Gastrocnemius medialis (tissue), 4 donors: Measurements from ENCODE around the gene TSPAN9. TPM values are rescaled to one million over a fixed set of nuclear protein-coding genes. Genes with fewer than 3 reads are reported as not detected.

ENCODE experiments used
- ATAC-seq, 2 donors: fragments of 150-250 bp; one replicate each; pipeline ENCODE4 v1.9.1; 2016
- DNase-seq, 2 donors: peaks; one replicate each; pipeline ENCODE4 v3.0.0-alpha.2; 2019
- H3K27ac ChIP-seq, 4 donors: fragments of 200-600 bp; sonication (generic); 1 replicate in 1 of 4; 2 replicates in 3 of 4; pipeline ENCODE4 v1.5.1; 2016 to 2018; ENCODE audit warnings: mild to moderate bottlenecking in 2 of 4, moderate library complexity in 1 of 4
- H3K27me3 ChIP-seq, 3 donors: fragments of 200-600 bp; sonication (generic) in 2 of 3; 1 replicate in 1 of 3; 2 replicates in 2 of 3; pipeline versions ENCODE4 v1.5.1 to v1.6.0; 2016 to 2019; ENCODE audit warnings: mild to moderate bottlenecking in 1 of 3, moderate library complexity in 1 of 3
- H3K36me3 ChIP-seq, 2 donors: fragments of 200-600 bp; sonication (generic) in 1 of 2; one replicate each; pipeline ENCODE4 v1.5.1; 2017 to 2018
- H3K4me1 ChIP-seq, 2 donors: fragments of 200-600 bp; sonication (generic) in 1 of 2; one replicate each; pipeline ENCODE4 v1.5.1; 2016 to 2017; ENCODE audit warnings: mild to moderate bottlenecking in 2 of 2
- H3K4me3 ChIP-seq, 4 donors: fragments of 200-600 bp; sonication (generic) in 3 of 4; 1 replicate in 1 of 4; 2 replicates in 3 of 4; pipeline ENCODE4 v1.5.1; 2016 to 2019; ENCODE audit warnings: mild to moderate bottlenecking in 2 of 4
- H3K9me3 ChIP-seq, 3 donors: fragments of 200-600 bp; sonication (generic) in 2 of 3; 1 replicate in 1 of 3; 2 replicates in 2 of 3; pipeline ENCODE4 v1.5.1; 2016 to 2019
- POLR2A ChIP-seq, 2 donors: fragments of 450-650 bp; IDR thresholded peaks; one replicate each; pipeline ENCODE4 v1.6.1; 2017; ENCODE audit warnings: antibody characterized with exemption in 2 of 2, mild to moderate bottlenecking in 2 of 2, moderate library complexity in 2 of 2
- in situ Hi-C, 4 donors: fragments of 200-750 bp; cut with MboI; loops; one replicate each; pipeline versions ENCODE4 v1.15.0 to v1.8.0; 2017; ENCODE audit warnings: low sequenced_read_pairs in 4 of 4
- intact Hi-C: fragments of 100-400 bp; cut with DNase I; formaldehyde crosslinking; loops from one replicate; pipeline ENCODE4 v1.15.1; 2023; ENCODE audit warnings: low total_unique reads
- total RNA-seq, 4 donors: library from RNA; depleted of rRNA; stranded (reverse); fragments of >200 nt; gene quantifications; one replicate each; pipeline versions ENCODE4 v1.1.0 to v1.2.3, GENCODE V29; 2016
- TF ChIP-seq, protein P1 (sequence below), 5 experiments: fragments of 450-650 bp in 3 of 5; fragments of 200-600 bp in 2 of 5; sonication (generic) in 2 of 5; IDR thresholded peaks in 4 of 5; conservative IDR thresholded peaks in 1 of 5; 1 replicate in 4 of 5; 2 replicates in 1 of 5; pipeline ENCODE4 v1.5.1; 2016 to 2019; ENCODE audit warnings: antibody characterized with exemption in 5 of 5, mild to moderate bottlenecking in 3 of 5, moderate library complexity in 3 of 5

Gene TSPAN9
- total RNA-seq, 4 donors from 2014 or later: 4.7 to 9.4 (median 7.4) TPM

DNA sequence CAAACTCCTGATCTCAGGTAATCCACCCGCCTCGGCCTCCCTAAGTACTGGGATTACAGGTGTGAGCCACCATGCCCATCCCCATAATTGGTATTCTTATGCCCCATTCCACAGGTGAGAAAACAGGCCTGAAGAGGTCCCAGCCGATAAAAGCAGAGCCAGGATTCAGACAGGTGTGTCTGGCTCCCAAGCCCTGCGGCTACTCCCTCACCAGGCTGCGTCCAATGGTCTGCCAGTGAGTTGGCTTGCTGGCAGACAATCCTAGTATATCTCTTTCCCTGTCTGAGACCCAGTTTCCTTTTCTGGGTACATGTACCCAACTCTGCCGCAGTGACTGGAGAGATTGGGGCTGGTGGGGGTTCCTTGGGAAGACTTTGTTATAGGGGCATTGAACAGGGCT is 1.9 kb upstream of the TSPAN9 start:
- TF ChIP-seq, protein P1, sequence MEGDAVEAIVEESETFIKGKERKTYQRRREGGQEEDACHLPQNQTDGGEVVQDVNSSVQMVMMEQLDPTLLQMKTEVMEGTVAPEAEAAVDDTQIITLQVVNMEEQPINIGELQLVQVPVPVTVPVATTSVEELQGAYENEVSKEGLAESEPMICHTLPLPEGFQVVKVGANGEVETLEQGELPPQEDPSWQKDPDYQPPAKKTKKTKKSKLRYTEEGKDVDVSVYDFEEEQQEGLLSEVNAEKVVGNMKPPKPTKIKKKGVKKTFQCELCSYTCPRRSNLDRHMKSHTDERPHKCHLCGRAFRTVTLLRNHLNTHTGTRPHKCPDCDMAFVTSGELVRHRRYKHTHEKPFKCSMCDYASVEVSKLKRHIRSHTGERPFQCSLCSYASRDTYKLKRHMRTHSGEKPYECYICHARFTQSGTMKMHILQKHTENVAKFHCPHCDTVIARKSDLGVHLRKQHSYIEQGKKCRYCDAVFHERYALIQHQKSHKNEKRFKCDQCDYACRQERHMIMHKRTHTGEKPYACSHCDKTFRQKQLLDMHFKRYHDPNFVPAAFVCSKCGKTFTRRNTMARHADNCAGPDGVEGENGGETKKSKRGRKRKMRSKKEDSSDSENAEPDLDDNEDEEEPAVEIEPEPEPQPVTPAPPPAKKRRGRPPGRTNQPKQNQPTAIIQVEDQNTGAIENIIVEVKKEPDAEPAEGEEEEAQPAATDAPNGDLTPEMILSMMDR (IDR thresholded peaks at IDR 0.05 in 4 of 5, conservative IDR thresholded peaks at IDR 0.05 in 1 of 5): no peak
- no peak for TF ChIP-seq POLR2A (IDR thresholded peaks at IDR 0.05)
- Histone ChIP-seq H3K36me3 (no peaks in the 10 kb centered on the region), H3K4me3 (no peak overlapping the region), H3K27me3 (no peaks in the 10 kb centered on the region), H3K9me3 (no peaks in the 10 kb centered on the region), H3K4me1 (peaks cover 13 to 28% of the 10 kb centered on the region in 2 donors), H3K27ac (no peak overlapping the region)
- ATAC-seq: no peak
- intact Hi-C loops (no loop called here), in situ Hi-C loops (loop anchor here (10.0 kb wide), 3 partner anchors 59 to 199 kb away; no protein-coding TSS in a partner anchor)
- DNase-seq: no peak

DNA sequence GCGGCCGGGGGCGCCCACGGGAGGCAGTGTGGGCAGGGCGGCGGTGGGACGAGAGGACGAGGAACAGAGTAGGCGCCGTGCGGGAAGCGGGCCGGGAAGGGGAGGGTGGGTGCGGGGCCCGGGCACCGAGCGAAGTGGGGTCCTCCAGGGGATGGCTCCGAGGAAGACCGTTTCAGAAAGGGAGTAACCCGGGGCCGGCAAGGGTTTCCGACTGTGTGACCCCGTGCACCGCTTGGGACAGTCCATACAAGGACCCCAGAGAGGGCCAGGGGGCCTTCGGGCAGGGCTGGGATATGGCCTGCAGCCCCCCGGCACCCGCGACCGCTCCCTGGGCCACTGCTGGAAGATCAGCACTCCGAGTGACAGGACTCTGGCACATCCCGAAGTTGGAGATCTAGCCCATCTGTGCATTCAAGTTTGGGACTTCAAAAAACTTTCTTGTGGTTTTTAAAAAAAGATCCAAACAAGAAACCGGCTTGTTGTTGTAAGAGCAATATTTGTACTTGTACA is 448 bp downstream of the TSPAN9 start:
- Histone ChIP-seq H3K27me3 (no peaks in the 10 kb centered on the region), H3K4me3 (peak overlapping the region; percentile 76 to 87 (median 85)), H3K27ac (peak overlapping the region; percentile 74 to 93 (median 89)), H3K4me1 (peaks cover 13 to 28% of the 10 kb centered on the region in 2 donors), H3K36me3 (no peaks in the 10 kb centered on the region), H3K9me3 (no peaks in the 10 kb centered on the region)
- no peak for DNase-seq
- in situ Hi-C loops: loop anchor here (10.0 kb wide), 3 partner anchors 57 to 197 kb away; no protein-coding TSS in a partner anchor
- TF ChIP-seq, protein P1 (IDR thresholded peaks at IDR 0.05 in 4 of 5, conservative IDR thresholded peaks at IDR 0.05 in 1 of 5): no peak
- TF ChIP-seq POLR2A (IDR thresholded peaks at IDR 0.05): no peak
- intact Hi-C loops: loop anchor here (2.0 kb wide), 1 partner anchor 43 kb away; no protein-coding TSS in a partner anchor
- peak; percentile 14 to 25 for ATAC-seq

DNA sequence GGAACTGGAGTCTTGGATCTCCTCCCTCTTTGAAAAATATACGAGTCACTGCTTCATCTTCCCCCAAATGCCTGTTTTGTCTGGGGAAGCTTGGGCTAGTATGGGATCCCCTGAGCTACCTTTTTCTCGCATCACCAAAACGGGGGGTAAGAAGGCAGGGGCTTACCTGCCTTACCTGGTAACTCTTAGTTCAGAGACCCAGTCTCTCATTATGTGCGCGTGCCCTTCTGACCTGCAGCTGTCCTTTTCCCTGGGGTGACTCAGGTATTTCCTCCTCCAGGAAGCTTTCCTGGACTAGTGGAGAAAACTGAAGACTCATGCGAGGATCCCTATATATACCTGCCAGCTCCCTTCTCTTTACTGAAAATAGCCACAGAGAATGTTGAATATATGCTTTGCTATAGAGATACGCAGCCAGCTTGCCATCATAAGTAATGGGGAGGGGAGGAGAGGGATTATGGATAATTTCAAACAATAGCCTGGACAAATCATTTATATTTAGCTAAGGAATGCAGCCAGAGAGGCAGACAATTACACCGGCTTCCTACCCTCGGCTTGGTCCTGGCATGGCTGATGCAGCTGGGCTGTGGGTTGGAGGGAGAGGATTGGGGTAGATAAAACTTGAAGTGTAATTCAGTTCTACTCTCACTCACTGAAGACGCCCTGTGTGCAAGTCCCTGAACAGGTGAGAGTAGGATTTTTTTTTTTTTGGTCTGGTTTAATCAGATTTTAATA is 1.1 kb downstream of the TSPAN9 start:
- H3K27ac ChIP-seq: peak overlapping the region; percentile 74 to 93 (median 89)
- TF ChIP-seq, protein P1 (IDR thresholded peaks at IDR 0.05 in 4 of 5, conservative IDR thresholded peaks at IDR 0.05 in 1 of 5): no peak
- no peak for TF ChIP-seq POLR2A (IDR thresholded peaks at IDR 0.05)
- H3K9me3 ChIP-seq: no peaks in the 10 kb centered on the region
- H3K36me3 ChIP-seq: no peaks in the 10 kb centered on the region
- intact Hi-C loops (loop anchor here (2.0 kb wide), 1 partner anchor 43 kb away; no protein-coding TSS in a partner anchor), in situ Hi-C loops (loop anchor here (10.0 kb wide), 3 partner anchors 57 to 197 kb away; no protein-coding TSS in a partner anchor)
- H3K4me1 ChIP-seq: peaks cover 12 to 29% of the 10 kb centered on the region in 2 donors
- DNase-seq (no peak), ATAC-seq (no peak)
- H3K27me3 ChIP-seq: no peaks in the 10 kb centered on the region
- peak overlapping the region; percentile 76 to 87 (median 85) for H3K4me3 ChIP-seq

DNA sequence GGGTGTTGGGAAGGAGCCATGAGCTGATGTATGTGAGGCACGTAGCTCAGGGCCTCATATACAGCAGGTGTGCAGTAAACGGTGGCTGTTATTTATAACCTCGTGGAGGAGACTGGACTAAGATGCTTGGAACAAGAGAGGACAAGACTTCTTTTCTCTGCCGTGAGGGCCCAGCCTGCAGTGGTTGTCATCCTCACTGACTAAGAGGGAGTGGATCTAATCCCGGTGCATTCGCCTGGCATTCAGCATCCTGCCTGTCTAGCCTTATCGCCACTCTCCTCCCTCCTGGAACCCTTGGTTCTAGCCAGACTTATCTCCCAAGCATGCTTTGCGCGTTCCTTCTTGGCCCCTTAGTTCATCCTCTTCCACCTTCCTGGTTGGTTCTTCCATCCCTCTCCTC is 3.9 kb downstream of the TSPAN9 start:
- no peaks in the 10 kb centered on the region for H3K9me3 ChIP-seq
- no peaks in the 10 kb centered on the region for H3K27me3 ChIP-seq
- no peaks in the 10 kb centered on the region for H3K36me3 ChIP-seq
- H3K4me3 ChIP-seq: no peak overlapping the region
- DNase-seq (no peak), ATAC-seq (no peak)
- peaks cover 10 to 27% of the 10 kb centered on the region in 2 donors for H3K4me1 ChIP-seq
- in situ Hi-C loops (no loop called here), intact Hi-C loops (no loop called here)
- H3K27ac ChIP-seq: peak overlapping the region in 2 of 4 donors; percentile 8 to 21
- TF ChIP-seq, protein P1 (IDR thresholded peaks at IDR 0.05 in 4 of 5, conservative IDR thresholded peaks at IDR 0.05 in 1 of 5): no peak
- no peak for TF ChIP-seq POLR2A (IDR thresholded peaks at IDR 0.05)
